ENCODE data around the gene CARHSP1.

DNA sequence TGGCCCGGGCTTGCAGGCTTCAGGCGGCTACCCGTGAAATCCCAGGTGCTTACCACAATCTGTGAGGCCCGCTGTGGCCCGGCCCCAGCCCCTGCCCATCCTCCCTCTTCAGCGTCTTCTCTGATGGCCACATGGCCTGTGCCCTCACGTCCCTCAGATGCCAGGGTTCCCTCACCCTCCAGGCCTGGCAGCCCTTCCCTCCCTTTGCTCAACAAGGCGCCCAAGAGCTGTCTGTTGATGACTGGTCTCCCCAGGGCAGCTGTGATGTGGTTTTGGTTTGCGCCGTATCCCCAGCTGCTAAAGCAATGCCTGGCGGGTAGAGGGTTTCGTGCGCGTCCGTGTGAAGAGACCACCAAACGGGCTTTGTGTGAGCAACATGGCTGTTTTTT lies 36.1 kb downstream of the CARHSP1 start:
- TF ChIP-seq POLR2AphosphoS5 (IDR thresholded peaks at IDR 0.05; ENCODE audit: borderline replicate concordance, low read depth, low read length) (no peak), EZH2 (IDR thresholded peaks at IDR 0.05) (no peak)

Measured in SK-N-MC (cell line).